Effector memory CD8-positive, alpha-beta T cell (primary cell): Measurements from ENCODE around the gene TSC22D1.

Experiments used
- ATAC-seq: fragments of 150-1000 bp; cut with Tn5 transposase; replicated peaks from 2 replicates; pipeline ENCODE4 v1.10.0; 2021; ENCODE audit warnings: mild to moderate bottlenecking, moderate library complexity
- DNase-seq, 3 experiments: peaks; one replicate each; pipeline ENCODE4 v3.0.0; 2021
- H3K27ac Mint-ChIP-seq, 2 donors: one replicate each; pipeline ENCODE4 v1.8.0; 2022; ENCODE audit warnings: mild to moderate bottlenecking in 2 of 2, mixed read lengths in 2 of 2, moderate library complexity in 2 of 2
- H3K27me3 Mint-ChIP-seq, 2 donors: one replicate each; pipeline ENCODE4 v1.8.0; 2022; ENCODE audit warnings: mixed read lengths in 2 of 2
- H3K36me3 Mint-ChIP-seq: one replicate; pipeline ENCODE4 v1.8.0; 2022; ENCODE audit warnings: mild to moderate bottlenecking, moderate library complexity, mixed read lengths; ENCODE audit not compliant: insufficient read depth
- H3K4me1 Mint-ChIP-seq, 2 donors: one replicate each; pipeline ENCODE4 v1.8.0; 2022; ENCODE audit warnings: low read depth in 2 of 2, mixed read lengths in 2 of 2
- H3K4me3 Mint-ChIP-seq, 2 donors: one replicate each; pipeline ENCODE4 v1.8.0; 2022; ENCODE audit warnings: mild to moderate bottlenecking in 2 of 2, mixed read lengths in 2 of 2, moderate library complexity in 2 of 2
- H3K9me3 Mint-ChIP-seq, 2 donors: one replicate each; pipeline ENCODE4 v1.8.0; 2022; ENCODE audit warnings: mixed read lengths in 2 of 2

Gene TSC22D1

DNA sequence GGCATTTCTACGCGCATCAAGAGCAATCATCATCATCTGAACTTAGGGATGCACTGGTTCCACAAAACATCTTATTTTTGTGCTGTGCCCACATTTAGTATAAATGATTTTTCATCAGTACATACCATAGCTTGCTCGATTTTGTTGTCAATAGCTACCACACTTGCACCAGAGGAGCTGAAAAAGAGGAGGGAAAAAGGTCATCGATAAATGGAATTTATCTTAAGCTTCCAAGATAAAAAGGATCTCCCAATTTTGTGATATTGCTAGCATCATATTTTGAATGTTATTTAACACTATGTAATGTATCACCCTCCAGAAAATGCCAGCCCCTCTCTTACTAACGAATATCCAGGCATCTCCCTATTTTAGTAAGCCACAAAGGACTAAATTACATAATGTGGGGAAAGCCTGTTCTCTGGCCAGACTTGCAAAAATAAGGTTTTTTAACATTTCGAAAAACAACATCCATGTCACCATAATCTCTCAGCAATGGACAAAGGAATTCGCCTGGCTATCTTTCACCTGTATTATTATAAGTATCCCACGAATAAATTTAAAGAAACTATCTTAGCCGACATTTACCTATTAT lies 140.1 kb downstream of the TSC22D1 start:
- Mint-ChIP-seq H3K27me3 (no peaks in the 10 kb centered on the region), H3K36me3 (peaks cover 12% of the 10 kb centered on the region), H3K27ac (peak overlapping the region; percentile 90), H3K4me1 (peaks cover 19 to 29% of the 10 kb centered on the region in 2 donors), H3K9me3 (no peaks in the 10 kb centered on the region), H3K4me3 (peak overlapping the region; percentile 88 to 90)
- ATAC-seq (no peak), DNase-seq (no peak)

DNA sequence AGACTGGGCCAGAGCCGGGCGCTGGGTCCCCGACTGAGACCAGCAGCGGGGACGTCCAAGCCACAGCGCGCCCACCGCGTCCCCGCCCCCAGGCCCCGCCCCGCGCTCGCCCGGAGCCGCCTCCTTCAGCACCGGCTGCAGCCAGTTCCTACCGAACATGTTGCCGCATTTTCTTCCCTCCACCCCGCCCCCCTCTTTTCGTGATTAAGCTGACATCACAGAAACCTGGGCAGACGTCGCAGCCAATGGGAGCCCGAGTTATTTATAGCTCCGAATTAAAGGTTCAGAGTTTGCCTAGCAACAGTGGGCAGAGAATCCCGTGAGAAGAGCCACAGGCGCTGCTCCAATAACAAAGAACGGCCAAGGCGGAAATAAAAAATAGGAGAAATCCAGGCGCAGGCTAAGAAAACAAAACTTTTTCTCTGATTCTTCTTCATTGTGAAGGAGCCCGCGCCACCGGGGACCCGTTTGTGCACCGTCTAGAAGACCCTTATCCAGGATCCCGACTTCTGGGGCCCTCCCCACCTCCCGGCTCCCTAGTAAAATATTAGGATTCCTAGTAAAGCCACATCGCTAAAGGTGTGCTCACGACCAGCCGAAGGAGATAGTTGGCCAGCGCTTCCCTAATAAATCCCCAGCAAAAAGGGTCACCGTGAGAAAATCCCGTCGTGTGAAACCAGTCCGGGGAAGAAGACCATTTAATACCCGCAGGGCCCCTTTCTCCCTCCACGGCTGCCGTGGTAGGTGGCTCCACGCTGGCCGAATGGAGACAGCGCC lies 140.8 kb downstream of the TSC22D1 start:
- Mint-ChIP-seq H3K4me3 (peak overlapping the region; percentile 88 to 90), H3K9me3 (no peaks in the 10 kb centered on the region), H3K4me1 (peaks cover 19 to 29% of the 10 kb centered on the region in 2 donors), H3K36me3 (peaks cover 12% of the 10 kb centered on the region), H3K27me3 (no peaks in the 10 kb centered on the region), H3K27ac (peak overlapping the region; percentile 90)
- DNase-seq (peak; percentile 76 to 77 (median 77)), ATAC-seq (peak; percentile 87)

DNA sequence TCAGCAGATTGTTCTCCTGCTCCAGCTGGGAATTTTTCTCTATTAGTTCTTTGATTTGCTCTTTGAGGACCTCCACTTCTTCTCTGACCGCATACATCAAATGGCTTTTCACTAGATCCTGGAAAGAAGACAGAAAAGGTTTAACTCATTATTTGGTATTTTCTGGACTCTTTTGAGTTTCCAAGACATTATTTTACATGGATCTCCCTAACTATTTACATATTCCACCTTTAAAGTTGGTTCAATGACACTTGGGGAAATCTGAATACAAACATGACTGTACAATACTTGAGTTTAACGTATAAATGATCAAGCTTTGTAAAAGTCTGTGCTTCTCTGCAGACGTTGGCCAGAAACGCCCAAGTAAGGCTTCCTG lies 141.4 kb downstream of the TSC22D1 start:
- DNase-seq (no peak), ATAC-seq (no peak)
- peaks cover 12% of the 10 kb centered on the region for H3K36me3 Mint-ChIP-seq
- no peaks in the 10 kb centered on the region for H3K9me3 Mint-ChIP-seq
- peak overlapping the region; percentile 88 to 90 for H3K4me3 Mint-ChIP-seq
- H3K4me1 Mint-ChIP-seq, result peaks cover 19 to 29% of the 10 kb centered on the region in 2 donors
- H3K27me3 Mint-ChIP-seq, result no peaks in the 10 kb centered on the region
- peak overlapping the region; percentile 90 for H3K27ac Mint-ChIP-seq

DNA sequence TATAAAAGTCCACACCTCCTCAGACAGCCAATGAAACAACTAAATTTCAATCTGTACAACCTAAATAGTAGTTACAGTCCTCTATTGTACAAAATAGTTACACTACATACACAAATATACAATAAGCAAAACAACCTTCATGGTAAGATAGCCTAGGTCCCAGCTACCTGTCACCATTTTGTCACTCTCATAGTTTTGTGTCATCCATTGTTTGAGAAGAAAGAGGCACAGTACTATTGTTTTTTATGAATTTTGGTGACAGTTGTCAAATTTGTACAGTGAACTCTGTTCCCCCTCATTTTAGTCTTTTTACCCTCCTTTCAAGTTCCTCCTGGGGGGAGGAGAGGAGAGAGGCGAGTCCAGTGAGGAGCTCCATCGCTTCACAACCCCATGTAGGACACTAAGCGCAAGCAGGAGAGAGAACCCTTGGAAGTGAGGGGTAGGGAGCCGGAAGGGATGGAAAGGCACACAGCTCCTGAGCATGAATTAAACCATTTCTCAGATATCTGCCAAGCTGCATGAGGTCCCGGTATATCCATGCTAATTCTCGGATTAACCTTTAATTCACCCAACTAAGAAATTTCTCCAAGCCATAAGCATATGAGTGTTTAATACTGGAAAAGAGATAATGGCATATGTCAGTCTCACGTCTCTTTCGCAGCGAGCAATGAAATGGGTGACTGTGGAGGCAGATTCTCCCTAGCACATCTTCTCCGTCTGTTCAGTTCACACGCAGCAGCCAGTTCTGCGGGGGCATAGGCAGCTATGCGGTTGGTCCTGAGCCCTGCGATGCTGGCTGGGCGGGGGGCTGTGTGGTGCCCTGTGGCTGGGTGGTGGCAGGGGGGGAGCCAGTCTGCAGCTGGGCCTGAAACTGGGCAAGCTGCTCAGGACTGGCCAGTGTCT lies 142.0 kb downstream of the TSC22D1 start:
- H3K4me1 Mint-ChIP-seq, result peaks cover 19 to 29% of the 10 kb centered on the region in 2 donors
- H3K4me3 Mint-ChIP-seq, result peak overlapping the region; percentile 88 to 90
- H3K9me3 Mint-ChIP-seq, result no peaks in the 10 kb centered on the region
- H3K27ac Mint-ChIP-seq, result peak overlapping the region; percentile 90
- DNase-seq (no peak), ATAC-seq (no peak)
- H3K27me3 Mint-ChIP-seq, result no peaks in the 10 kb centered on the region
- peaks cover 12% of the 10 kb centered on the region for H3K36me3 Mint-ChIP-seq

DNA sequence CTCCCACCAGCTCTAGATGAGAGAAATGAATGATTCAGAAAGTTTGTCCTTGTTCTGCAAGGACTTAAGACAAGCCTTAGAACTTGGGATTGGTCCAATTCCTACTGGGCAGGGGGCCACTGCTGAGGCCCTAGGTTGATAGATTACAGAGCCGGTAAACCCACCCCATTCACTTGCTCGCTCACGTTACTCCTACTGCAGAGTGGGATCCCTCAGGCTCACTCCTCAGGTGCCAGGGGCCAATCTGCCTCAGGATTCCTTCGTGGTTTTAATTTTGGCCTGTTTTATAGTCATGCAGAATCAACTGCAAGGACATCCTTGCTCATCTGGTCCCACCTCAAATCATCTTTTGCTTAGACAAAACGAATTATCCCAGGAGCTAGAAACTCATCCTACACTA lies 143.5 kb downstream of the TSC22D1 start:
- Mint-ChIP-seq H3K27me3 (no peaks in the 10 kb centered on the region), H3K27ac (no peak overlapping the region), H3K4me1 (peaks cover 19 to 29% of the 10 kb centered on the region in 2 donors), H3K9me3 (no peaks in the 10 kb centered on the region), H3K36me3 (peaks cover 12% of the 10 kb centered on the region), H3K4me3 (no peak overlapping the region)
- no peak for ATAC-seq
- no peak for DNase-seq

DNA sequence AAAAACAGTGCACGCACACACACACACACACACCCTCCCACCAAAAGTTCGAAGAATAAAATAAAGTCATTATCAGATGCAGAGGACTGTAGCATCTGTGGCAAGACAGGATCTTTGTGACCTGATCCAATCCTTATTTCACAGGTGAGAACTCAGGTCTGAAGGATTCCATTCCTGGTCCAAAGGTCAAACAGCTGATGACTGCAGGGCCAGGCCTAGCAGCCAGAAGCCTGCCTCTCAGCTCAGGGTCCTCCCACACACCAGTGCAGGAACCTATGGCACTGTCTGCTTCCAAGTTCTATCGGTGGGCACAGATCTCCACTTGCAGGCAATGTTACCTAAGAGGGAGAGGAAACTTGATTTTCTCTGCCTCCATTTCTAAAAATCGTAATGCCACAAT lies 145.0 kb downstream of the TSC22D1 start:
- no peak for ATAC-seq
- peaks cover 9 to 17% of the 10 kb centered on the region in 2 donors for H3K4me1 Mint-ChIP-seq
- H3K9me3 Mint-ChIP-seq, result no peaks in the 10 kb centered on the region
- peaks cover 11% of the 10 kb centered on the region for H3K36me3 Mint-ChIP-seq
- DNase-seq, result no peak
- H3K27ac Mint-ChIP-seq, result no peak overlapping the region
- no peaks in the 10 kb centered on the region for H3K27me3 Mint-ChIP-seq
- no peak overlapping the region for H3K4me3 Mint-ChIP-seq

DNA sequence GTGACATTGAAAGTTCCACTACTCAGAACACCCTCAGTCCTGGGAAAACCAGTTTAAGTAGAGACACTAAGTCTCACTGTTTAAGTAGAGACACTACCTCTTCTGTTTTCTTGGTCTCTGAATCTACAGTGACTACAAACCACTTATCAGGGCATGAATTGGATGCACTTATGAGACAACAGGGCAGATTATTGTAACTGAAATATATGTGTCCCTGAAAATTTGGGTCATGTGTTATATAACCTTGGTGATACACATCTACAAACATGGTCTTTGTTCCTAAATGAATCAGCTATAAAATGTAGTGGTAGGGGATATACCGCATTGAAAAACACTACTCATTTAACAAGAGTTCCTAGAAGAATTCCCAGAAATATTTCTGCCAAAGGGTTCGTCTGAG lies 146.8 kb downstream of the TSC22D1 start:
- no peak for DNase-seq
- H3K4me3 Mint-ChIP-seq, result no peak overlapping the region
- H3K27me3 Mint-ChIP-seq, result peaks cover 6 to 10% of the 10 kb centered on the region in 2 donors
- no peak overlapping the region for H3K27ac Mint-ChIP-seq
- ATAC-seq, result no peak
- H3K4me1 Mint-ChIP-seq, result no peaks in the 10 kb centered on the region
- H3K36me3 Mint-ChIP-seq, result peaks cover 2% of the 10 kb centered on the region
- H3K9me3 Mint-ChIP-seq, result no peaks in the 10 kb centered on the region

DNA sequence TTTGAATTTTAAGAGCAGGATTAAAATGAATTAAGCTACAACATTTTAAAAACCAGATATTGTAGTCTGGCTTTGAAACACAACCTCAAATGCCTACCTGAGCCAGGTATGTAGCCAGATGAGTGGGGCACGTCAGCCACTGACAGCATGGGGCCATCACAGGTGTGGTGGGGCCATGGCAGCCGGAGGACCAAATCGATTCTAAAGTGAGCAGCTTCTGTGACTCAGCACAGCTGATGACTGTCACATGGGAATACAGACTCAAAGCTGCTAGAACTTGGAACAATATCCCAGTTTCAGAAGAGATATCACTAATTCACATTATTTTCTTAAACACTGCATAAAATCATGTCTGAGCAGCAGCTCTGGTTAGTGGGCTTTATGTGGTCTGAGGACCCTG lies 149.7 kb downstream of the TSC22D1 start:
- no peak for ATAC-seq
- no peaks in the 10 kb centered on the region for H3K4me1 Mint-ChIP-seq
- H3K9me3 Mint-ChIP-seq, result no peaks in the 10 kb centered on the region
- DNase-seq, result no peak
- no peak overlapping the region for H3K27ac Mint-ChIP-seq
- peaks cover 32 to 38% of the 10 kb centered on the region in 2 donors for H3K27me3 Mint-ChIP-seq
- no peak overlapping the region for H3K4me3 Mint-ChIP-seq
- H3K36me3 Mint-ChIP-seq, result no peaks in the 10 kb centered on the region

DNA sequence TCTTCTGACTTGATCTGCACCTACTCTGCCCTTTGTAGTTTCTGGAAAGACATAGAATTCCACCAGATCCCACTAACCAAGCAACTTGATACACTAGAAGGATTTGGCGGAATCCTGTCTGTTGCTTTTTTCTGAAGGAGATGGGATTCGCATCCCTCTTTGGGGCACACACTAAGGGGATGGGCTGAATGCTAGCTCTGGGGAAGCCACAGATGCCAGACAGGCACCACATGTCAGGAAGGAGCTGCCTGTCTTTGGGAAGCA lies 150.4 kb downstream of the TSC22D1 start:
- Mint-ChIP-seq H3K4me1 (no peaks in the 10 kb centered on the region), H3K4me3 (no peak overlapping the region), H3K27me3 (peaks cover 32 to 45% of the 10 kb centered on the region in 2 donors), H3K36me3 (no peaks in the 10 kb centered on the region), H3K9me3 (no peaks in the 10 kb centered on the region), H3K27ac (no peak overlapping the region)
- ATAC-seq (no peak), DNase-seq (no peak)

DNA sequence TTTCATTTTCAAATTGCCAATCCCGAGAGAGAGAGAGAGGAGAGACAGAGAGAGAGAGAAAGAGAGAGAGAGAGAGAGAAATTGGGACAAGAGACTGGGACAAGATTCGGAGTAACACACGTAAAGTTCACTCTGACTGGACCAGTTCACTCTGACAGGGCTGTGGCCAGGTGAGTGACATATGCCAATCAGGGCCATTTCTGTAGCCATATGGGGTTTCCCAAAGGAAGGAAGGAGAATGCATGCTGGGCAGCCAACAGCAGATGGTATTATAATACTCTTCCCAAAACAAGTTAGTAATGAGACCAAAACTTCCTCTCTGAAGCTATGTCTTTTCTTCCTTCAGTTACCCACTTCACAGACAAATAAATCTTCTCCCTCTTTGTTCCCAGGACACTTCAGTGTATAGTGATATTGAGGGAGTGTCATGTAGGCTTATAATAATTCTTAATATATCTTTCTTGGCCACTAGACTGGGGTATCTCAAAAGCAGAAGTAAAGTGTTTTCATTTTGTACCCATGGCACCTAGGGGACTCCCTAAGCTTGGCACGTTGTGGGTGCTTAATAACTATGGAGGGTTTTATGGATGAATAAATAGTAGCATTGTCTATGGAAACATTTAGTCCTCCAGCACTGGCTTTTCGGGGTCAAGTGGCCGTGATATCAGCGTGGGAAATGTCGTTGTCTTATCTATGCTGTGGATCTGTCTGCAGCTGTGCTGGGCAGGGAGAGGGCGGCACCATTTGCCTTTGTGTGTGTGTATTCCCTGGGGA lies 150.9 kb downstream of the TSC22D1 start:
- H3K36me3 Mint-ChIP-seq, result no peaks in the 10 kb centered on the region
- DNase-seq (no peak), ATAC-seq (no peak)
- H3K27ac Mint-ChIP-seq, result no peak overlapping the region
- peaks cover 32 to 48% of the 10 kb centered on the region in 2 donors for H3K27me3 Mint-ChIP-seq
- no peaks in the 10 kb centered on the region for H3K9me3 Mint-ChIP-seq
- H3K4me1 Mint-ChIP-seq, result no peaks in the 10 kb centered on the region
- H3K4me3 Mint-ChIP-seq, result no peak overlapping the region

DNA sequence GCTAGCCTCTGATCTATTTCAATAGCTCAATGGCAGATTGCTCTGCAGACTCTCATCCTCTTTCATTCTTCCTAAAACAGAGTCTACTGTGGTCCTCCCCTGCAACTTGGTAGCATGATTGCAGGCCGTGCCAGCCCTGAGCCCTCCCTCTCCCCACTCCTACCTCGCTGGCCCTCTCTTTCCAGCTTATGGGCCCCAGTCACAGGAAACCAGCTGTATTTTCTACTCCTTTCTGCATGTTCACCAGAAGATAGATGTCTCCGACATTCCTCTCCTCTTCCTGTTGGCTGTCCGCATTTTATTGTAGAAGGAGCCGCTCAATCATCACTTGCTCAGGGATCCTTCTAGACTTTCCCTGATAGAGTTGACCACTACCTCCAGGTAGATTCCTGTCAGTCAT lies 152.3 kb downstream of the TSC22D1 start:
- H3K4me3 Mint-ChIP-seq, result no peak overlapping the region
- H3K27me3 Mint-ChIP-seq, result peaks cover 32 to 48% of the 10 kb centered on the region in 2 donors
- no peak overlapping the region for H3K27ac Mint-ChIP-seq
- no peak for ATAC-seq
- no peak for DNase-seq
- H3K4me1 Mint-ChIP-seq, result no peaks in the 10 kb centered on the region
- H3K36me3 Mint-ChIP-seq, result no peaks in the 10 kb centered on the region
- no peaks in the 10 kb centered on the region for H3K9me3 Mint-ChIP-seq

DNA sequence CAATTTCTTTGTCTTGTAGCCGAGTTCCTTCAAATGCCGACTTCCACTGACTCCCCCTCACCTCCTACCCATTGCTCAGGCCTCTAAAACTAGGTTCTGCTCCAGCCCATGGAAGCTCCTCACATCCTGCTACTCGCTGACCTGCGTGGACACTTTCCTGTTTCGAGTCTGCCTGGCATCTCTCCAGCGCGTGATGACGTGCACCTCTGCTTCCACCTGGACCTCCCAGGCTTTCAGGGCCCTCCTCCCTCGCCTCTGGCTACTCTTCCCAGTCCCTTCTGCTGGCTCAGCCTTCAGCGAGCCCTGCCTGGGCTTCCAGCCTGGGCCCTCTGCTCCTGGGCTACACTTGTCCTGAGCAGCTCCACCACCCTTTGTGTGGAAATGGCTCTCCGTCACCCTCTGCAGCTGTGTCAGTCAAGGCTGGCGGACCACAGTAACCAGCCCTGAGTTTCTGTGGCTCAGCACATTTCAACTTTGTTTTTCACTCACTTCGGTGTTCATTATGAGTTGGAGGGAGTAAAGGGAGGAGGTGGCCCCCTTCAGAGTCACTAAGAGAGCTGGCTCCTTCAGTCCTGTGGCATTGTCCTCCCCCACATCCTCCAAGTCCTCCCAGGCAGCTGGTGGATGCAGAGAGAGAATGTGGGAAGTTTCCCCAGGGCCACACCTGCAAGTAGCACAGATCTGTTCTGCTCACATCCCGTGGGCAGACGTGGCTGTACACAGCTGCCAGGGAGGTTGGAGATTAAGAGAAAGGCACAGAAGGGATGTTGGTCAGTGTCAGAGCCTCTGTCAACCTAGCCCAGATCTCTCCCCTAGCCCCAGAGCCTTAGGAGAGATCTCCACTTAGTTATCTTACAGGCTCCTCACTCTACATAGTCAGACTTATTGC lies 153.1 kb downstream of the TSC22D1 start:
- H3K4me1 Mint-ChIP-seq, result no peaks in the 10 kb centered on the region
- no peak for DNase-seq
- no peaks in the 10 kb centered on the region for H3K36me3 Mint-ChIP-seq
- H3K4me3 Mint-ChIP-seq, result no peak overlapping the region
- peaks cover 32 to 48% of the 10 kb centered on the region in 2 donors for H3K27me3 Mint-ChIP-seq
- no peaks in the 10 kb centered on the region for H3K9me3 Mint-ChIP-seq
- no peak overlapping the region for H3K27ac Mint-ChIP-seq
- ATAC-seq, result no peak
